Testis (tissue), 3 donors: ENCODE results near the gene LRMDA. TPM values are rescaled to one million over a fixed set of nuclear protein-coding genes. Genes with fewer than 3 reads are reported as not detected.

Experiments
- DNase-seq: peaks from one replicate; pipeline ENCODE4 v3.0.0-alpha.2; 2019
- H3K27ac ChIP-seq, 2 donors: fragments of 200-600 bp; sonication (generic); one replicate each; pipeline ENCODE4 v1.5.1; 2019
- H3K27me3 ChIP-seq: fragments of 200-600 bp; sonication (generic); one replicate; pipeline ENCODE4 v1.5.1; 2019
- H3K36me3 ChIP-seq: fragments of 200-600 bp; sonication (generic); one replicate; pipeline ENCODE4 v1.5.1; 2017; ENCODE audit warnings: low read depth; ENCODE audit errors: missing control alignments
- H3K4me1 ChIP-seq: fragments of 200-600 bp; sonication (generic); one replicate; pipeline ENCODE4 v1.5.1; 2019
- H3K4me3 ChIP-seq, 2 donors: fragments of 200-600 bp; sonication (generic); one replicate each; pipeline ENCODE4 v1.5.1; 2017 to 2019
- H3K9me3 ChIP-seq: fragments of 200-600 bp; sonication (generic); one replicate; pipeline ENCODE4 v1.5.1; 2017
- POLR2A ChIP-seq: fragments of 450-650 bp; IDR thresholded peaks from one replicate; pipeline ENCODE4 v1.6.1; 2017; ENCODE audit warnings: antibody characterized with exemption, mild to moderate bottlenecking, moderate library complexity
- WGBS, 2 donors: methylation state at CpG; one replicate each; pipeline ENCODE4 v1.1.5; 2018; 5-methylcytosine and 5-hydroxymethylcytosine counted together
- intact Hi-C: fragments of 100-400 bp; cut with DNase I; formaldehyde crosslinking; loops from one replicate; pipeline ENCODE4 v1.15.1; 2023; ENCODE audit warnings: low total_unique reads
- polyA plus RNA-seq: library from polyadenylated mRNA; stranded (reverse); fragments of 350-450 nt; fragmentation: Illumina TruSeq; extraction: RNeasy Lipid Tissue Mini Kit (QIAGEN cat#74804); gene quantifications from one replicate; pipeline ENCODE4 v1.2.3, GENCODE V29; 2014; ENCODE audit warnings: low read depth, low replicate concordance; ENCODE audit not compliant: insufficient read depth
- total RNA-seq, 2 donors: library from RNA; depleted of rRNA; stranded (reverse); fragments of >200 nt; gene quantifications; one replicate each; pipeline ENCODE4 v1.2.3, GENCODE V29; 2016
- TF ChIP-seq, protein P1 (sequence below), 3 experiments: fragments of 450-650 bp in 2 of 3; fragments of 200-600 bp in 1 of 3; sonication (generic) in 1 of 3; IDR thresholded peaks; one replicate each; pipeline ENCODE4 v1.5.1; 2016 to 2019; ENCODE audit warnings: antibody characterized with exemption in 3 of 3, mild to moderate bottlenecking in 2 of 3, moderate library complexity in 1 of 3

The LRMDA gene
- total and polyA plus RNA-seq, 3 donors from 2014 or later: 7.6 to 13.8 (median 10.6) TPM

DNA sequence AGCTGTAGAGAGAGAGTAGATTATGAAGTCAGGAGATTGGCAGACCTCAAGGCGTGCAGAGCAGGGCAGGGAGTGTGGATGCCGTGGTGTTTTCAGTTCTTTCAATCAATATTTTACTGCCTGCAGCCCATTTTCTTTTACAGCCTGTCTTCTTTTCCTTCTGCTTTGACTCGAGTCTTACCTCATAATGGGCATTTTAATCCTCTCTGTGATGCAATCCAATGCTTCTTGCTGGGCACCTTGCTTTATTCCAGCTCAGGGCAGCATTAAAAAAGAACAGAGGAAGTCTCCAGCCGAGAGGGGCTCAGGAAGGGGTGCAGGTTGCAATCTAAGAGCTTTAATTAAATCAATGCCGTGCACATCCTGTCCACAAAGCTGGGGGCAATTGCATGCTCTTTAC is 839.0 kb downstream of the LRMDA start:
- no peak for TF ChIP-seq POLR2A
- TF ChIP-seq, protein P1, sequence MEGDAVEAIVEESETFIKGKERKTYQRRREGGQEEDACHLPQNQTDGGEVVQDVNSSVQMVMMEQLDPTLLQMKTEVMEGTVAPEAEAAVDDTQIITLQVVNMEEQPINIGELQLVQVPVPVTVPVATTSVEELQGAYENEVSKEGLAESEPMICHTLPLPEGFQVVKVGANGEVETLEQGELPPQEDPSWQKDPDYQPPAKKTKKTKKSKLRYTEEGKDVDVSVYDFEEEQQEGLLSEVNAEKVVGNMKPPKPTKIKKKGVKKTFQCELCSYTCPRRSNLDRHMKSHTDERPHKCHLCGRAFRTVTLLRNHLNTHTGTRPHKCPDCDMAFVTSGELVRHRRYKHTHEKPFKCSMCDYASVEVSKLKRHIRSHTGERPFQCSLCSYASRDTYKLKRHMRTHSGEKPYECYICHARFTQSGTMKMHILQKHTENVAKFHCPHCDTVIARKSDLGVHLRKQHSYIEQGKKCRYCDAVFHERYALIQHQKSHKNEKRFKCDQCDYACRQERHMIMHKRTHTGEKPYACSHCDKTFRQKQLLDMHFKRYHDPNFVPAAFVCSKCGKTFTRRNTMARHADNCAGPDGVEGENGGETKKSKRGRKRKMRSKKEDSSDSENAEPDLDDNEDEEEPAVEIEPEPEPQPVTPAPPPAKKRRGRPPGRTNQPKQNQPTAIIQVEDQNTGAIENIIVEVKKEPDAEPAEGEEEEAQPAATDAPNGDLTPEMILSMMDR (IDR thresholded peaks at IDR 0.05): no peak
- no peaks in the 10 kb centered on the region for H3K36me3 ChIP-seq
- no peaks in the 10 kb centered on the region for H3K4me1 ChIP-seq
- DNase-seq: no peak
- H3K9me3 ChIP-seq: no peaks in the 10 kb centered on the region
- H3K4me3 ChIP-seq: no peak overlapping the region
- WGBS, 2 donors: 82 to 88% methylated on average over 5 of the region's 5 CpGs
- no peak overlapping the region for H3K27ac ChIP-seq
- intact Hi-C loops: no loop called here
- no peaks in the 10 kb centered on the region for H3K27me3 ChIP-seq

DNA sequence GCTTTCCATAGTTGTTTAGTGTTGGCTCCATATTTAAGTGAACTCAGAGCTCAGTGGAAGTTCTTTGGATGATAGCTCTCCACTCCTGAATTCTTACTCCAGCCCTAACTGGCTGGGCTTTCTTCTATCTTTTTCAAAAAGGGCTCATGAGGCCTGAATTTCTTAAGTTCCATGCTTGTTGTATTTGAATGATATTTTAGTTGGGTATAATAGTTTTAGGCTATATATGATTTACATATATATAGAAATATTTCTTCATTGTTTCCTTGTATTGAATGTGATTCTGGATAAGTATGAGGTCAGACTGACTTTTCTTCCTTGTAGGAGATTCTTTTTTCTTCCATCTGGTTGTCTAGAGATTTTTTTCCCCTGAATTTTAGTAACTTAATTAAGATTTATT is 843.5 kb downstream of the LRMDA start:
- DNase-seq: no peak
- intact Hi-C loops: no loop called here
- H3K9me3 ChIP-seq: no peaks in the 10 kb centered on the region
- no peak overlapping the region for H3K27ac ChIP-seq
- no peaks in the 10 kb centered on the region for H3K27me3 ChIP-seq
- no peak for TF ChIP-seq POLR2A
- TF ChIP-seq, protein P1 (IDR thresholded peaks at IDR 0.05): no peak
- H3K4me3 ChIP-seq: no peak overlapping the region
- H3K4me1 ChIP-seq: peaks cover 4% of the 10 kb centered on the region
- H3K36me3 ChIP-seq: no peaks in the 10 kb centered on the region

DNA sequence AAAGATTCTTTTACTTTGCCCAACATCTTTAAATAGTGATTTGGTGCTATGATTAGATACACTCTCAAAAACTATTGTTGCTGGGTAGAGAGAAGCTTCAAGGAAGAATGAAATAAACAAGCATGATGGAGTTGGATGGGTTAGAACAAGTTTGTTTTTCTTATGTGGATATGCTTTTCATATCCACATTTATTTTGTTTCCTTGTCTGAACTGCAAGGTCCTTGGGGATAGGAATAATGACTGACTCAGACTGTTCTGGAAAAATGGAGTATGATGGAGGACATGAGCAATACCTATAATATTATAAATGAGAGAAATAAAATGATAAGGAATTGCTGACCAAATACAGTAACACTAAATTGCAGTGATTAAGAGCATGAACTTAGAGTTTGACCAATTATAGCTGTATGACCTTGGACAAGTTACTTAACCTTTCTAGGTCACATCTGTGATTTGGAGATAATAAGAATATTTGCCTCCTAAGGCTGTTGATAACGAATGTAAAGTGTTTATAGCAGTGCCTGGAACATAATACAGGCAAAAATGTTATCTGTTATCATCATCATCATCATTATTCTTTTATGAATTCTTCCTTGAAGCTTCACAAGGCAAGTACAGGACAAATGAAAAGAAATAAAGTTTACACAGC is 847.5 kb downstream of the LRMDA start:
- TF ChIP-seq, protein P1 (IDR thresholded peaks at IDR 0.05): no peak
- no peak for TF ChIP-seq POLR2A
- intact Hi-C loops: no loop called here

DNA sequence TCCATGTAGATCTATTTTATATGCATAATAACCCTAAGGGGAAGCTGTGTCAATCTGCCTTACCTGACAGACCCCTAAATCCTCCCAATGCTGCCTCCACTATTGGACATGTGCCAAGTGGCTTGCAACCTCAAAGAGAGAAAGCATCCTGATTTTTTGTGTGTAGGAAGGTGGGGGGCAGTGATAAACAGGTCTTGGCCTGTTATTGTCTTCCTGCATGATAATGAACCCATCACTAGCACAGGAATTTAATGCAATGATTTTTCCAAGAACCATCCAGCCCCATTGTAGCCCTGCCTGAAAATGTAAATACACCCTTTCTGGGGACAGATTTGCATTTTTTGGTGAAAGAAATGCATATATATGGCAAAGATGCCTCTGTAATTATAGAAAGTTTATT is 850.2 kb downstream of the LRMDA start:
- Histone ChIP-seq H3K9me3 (no peaks in the 10 kb centered on the region), H3K27ac (no peak overlapping the region), H3K4me1 (peaks cover 4% of the 10 kb centered on the region), H3K27me3 (no peaks in the 10 kb centered on the region), H3K36me3 (no peaks in the 10 kb centered on the region), H3K4me3 (no peak overlapping the region)
- no peak for DNase-seq
- TF ChIP-seq, protein P1 (IDR thresholded peaks at IDR 0.05): no peak
- no peak for TF ChIP-seq POLR2A
- intact Hi-C loops: no loop called here

More for the DNA sequence above, 847.5 kb downstream of the LRMDA start:
- Histone ChIP-seq H3K36me3 (no peaks in the 10 kb centered on the region), H3K27ac (no peak overlapping the region), H3K9me3 (no peaks in the 10 kb centered on the region), H3K27me3 (no peaks in the 10 kb centered on the region), H3K4me1 (peaks cover 4% of the 10 kb centered on the region), H3K4me3 (no peak overlapping the region)
- DNase-seq: no peak
- 42 to 51% methylated on average over 1 of the region's 1 CpG for WGBS, 2 donors
